HL-60/S4 treated with retinoic acid at 250 ng/mL for 4 days and 3 days (cell line): ENCODE measurements around the gene DNAAF1.
"Not testable (repeated sequence)": the region's sequence is repeated elsewhere in the genome, so short reads cannot be mapped to it uniquely, and the experiment has no call there.

Experiments used
- in situ Hi-C: fragments of 300-500 bp; cut with MboI; formaldehyde crosslinking; loops from 2 replicates; pipeline ENCODE4 v1.7.0; 2022; ENCODE audit warnings: low sequenced_read_pairs

Gene DNAAF1

DNA sequence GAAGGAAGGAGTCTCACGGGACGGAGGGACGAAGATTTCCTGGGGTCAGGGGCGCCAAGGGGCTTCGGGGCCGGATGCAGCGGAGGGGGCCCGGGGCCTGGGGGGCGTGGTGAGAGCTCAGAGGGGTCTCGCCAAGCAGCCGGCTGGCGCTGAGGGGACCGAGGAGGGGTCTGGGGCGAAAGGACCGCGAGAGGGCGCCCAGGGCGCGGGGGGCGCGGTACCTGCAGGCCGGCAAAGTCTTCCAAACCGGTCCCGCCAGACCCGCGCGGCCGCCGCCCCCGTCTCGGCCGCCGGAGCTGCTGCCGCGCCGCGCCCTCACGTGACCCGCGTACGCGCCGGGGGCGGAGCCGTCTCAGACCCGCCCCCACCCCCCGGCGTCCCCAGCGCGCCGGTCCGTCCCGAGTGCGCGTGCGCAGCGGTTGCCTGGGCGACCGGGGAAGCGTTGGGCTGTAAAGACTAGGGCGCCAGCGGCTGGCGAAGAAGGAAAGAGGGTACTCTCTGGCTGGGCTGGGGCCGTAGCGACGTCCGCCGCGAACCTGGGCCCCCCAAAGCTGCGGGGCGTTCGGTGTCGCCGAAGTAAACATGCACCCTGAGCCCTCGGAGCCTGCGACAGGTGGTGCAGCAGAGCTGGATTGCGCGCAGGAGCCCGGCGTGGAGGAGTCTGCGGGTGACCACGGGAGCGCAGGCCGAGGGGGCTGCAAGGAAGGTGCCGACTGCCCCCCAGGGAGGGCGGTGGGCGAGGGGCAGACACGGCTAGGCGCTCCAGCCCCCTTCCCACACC lies at the start of gene DNAAF1, which contains the start of gene HSDL1:
Gene DNAAF1 (plus strand): TSS at position 450 of the 781 bp plus-strand sequence. CDS start 133 bp downstream, at position 583.
Gene HSDL1 (minus strand): TSS at position 319 of the 781 bp plus-strand sequence. CDS start 13,856 bp downstream, outside the sequence.
- in situ Hi-C loops: no loop called here

DNA sequence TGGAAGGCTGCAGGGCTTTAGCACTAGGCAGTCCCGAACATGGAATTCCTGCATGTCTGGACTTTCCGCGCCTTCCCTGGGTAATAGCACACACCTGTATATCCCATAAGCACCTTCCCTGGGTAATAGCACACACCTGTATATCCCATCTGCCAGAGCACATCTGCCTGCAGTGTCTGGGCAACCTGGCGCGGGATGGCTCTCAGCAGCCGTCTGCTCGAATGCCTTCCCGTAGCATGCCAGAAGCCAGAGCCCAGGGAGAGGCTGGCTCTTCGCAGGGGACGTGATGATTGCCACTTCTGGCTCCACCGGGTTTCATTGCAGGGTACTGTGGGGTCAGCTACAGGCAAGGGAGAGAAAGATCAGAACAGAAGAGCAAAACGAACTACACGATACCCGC lies 49.6 kb upstream of the DNAAF1 start:
- in situ Hi-C loops: no loop called here

GRCh38 chr16:84096447-84097005 lies 48.6 kb upstream of the DNAAF1 start:
- in situ Hi-C loops: no loop called here

DNA sequence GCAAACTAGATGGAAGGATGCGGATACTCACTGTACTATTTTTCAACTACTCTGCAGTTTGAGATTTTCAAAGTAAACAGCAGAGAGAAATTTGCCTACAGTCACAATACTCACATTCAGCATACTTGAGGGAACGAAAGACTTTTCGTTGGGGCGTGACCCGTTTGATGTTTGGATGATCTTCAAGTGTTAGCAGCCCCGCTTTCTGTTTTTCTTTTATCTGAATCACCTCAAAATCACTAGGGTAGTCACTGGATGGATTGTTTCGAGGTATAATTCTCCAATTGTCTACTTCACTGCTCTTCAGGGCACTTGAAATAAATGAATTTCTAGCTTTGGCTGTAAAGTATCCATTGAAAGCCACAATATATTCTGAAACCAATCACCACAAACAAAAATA lies 46.2 kb upstream of the DNAAF1 start:
- in situ Hi-C loops: no loop called here

DNA sequence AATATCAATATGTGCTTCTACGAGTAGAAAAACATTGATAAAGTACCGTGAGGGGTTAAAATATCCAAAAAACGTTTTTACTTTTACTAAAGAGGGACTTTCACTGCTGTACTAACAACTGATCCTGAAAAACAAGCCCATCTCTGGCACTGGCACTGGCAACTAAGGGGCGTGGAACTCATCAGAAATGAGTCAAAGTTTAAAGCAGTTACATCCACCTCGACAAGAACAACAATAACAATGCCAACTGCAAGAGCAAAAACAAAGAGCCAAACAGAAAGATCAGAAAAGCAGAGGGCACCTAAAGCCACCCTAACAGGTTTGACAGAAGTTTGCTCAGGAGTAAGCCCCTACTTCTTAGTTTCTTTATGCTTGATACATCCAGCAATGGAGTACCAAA lies 41.4 kb upstream of the DNAAF1 start:
- in situ Hi-C loops: no loop called here

DNA sequence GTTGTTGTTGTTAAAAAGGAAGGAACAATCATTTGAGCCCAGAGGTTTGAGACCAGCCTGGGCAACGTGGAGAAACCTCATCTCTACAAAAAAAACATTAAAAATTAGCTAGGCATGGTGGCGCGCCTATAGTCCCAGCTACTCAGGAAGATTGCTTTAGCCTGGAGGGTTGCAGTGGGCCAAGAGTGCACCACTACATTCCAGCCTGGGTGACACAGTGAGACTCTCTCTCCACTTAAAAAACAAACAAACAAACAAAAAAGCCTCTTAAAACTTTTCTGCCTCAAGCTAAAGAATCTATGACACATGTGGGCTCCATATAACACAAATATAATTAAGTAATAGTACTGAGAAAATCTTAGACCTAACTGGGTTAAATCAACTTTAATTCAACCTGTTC lies 40.9 kb upstream of the DNAAF1 start:
- in situ Hi-C loops: no loop called here

- in situ Hi-C loops: no loop called here
These were observed 39.8 kb upstream of the DNAAF1 start for GRCh38 chr16:84105301-84105815.

- in situ Hi-C loops: no loop called here
These were observed 39.0 kb upstream of the DNAAF1 start for GRCh38 chr16:84105948-84106740.

DNA sequence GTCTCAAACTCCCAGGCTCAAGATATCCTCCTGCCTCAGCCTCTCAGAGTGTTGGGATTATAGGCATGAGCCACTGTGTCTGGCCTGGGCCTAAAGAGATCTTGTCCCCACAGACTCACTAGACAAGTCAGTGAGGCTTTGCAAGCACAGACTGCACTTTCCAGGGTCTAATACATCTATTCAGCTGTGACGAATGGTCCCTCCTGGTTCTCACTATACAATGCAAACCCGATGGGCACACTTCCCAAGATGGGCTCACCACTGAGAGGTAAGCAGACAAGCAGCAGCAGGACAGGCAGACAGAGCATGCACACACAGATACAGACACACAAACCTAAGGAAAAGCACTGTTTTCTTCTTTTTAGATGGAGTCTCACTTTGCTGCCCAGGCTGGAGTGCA lies 37.2 kb upstream of the DNAAF1 start:
- in situ Hi-C loops: no loop called here

DNA sequence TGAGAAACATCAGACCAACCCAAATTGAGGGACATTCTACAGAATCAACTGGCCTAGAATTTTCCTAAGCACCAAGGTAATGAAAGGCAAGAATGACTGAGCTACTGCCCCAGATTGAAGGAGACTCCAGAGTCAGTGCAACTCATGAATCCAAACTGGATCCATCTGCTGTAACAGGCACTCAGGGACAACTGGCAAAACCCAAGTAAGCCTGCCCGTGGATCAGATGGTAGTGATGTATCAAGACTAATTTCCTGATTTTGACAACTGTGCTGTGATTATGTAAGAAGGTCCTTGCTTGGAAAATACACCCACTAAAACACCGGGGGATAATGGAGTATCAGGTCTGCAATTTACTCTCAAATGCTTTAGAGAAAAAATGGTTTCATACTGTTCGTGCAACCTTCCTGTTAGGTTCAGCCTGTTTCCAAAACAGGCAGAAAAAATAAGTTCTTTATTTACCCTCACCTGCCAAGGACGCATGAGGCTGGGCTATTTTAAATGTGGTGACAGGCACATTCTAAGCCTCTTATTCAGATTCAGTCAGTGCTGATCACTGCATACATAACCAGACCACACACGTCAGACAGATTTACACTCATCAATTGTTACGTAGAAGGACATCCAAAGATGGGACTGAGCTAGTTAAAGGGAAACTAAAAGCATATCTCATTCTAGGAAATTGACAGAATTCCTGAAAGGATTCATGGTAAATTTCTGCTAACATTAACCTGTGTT lies 35.3 kb upstream of the DNAAF1 start:
- in situ Hi-C loops: no loop called here

DNA sequence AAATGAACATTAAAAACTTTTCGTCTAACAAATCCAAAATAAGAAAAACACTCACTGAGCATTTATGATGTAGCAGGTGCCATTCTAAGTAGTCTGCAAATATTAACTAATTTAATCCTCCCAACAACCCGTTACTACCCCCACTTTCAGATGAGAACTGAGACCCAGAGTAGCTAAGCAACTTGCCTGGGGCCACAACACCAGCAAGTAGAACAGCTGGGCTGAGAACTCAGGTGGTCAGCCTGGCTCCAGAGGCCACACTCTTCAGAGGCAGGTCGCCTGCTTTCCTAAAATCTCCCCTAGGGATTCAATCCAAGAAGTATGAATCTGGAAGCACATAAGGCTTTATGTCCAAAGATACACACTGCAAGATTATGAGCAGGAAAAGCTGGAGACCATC lies 34.6 kb upstream of the DNAAF1 start:
- in situ Hi-C loops: no loop called here

DNA sequence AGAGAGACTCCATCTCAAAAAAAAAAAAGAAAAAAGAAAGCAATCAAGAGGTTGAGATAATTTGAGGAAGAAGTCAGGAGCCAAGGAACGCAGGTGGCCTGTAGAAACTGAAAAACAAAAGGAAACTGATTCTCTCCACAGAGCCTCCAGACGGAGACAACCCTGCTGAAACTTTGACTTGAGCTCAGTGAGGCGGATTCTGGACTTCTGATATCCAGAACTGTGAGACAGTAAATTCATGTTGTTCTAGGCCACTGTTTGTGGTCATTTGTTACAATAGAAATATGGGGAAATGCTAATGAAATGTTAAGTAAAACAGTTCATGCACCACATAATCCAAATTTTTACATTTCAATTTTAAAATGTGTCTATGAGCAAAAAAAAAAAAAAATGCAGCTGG lies 33.6 kb upstream of the DNAAF1 start:
- in situ Hi-C loops: no loop called here

DNA sequence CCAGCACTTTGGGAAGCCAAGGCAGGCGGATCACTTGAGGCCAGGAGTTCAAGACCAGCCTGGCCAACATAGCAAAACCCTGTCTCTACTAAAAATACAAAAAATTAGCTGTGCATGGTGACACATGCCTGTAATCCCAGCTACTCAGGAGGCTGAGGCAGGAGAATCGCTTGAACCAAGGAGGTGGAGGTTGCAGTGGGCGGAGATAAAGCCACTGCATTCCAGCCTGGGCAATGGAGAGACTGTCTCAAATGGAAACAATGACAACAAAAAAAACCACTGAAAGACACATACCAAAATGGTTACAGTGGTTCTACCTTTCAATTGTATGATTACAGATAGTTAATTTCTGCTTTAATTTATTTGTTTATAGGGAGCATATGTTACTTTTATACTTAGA lies 33.2 kb upstream of the DNAAF1 start:
- in situ Hi-C loops: not testable (repeated sequence)

- in situ Hi-C loops: no loop called here
These were observed 29.0 kb upstream of the DNAAF1 start for GRCh38 chr16:84115919-84116719.

DNA sequence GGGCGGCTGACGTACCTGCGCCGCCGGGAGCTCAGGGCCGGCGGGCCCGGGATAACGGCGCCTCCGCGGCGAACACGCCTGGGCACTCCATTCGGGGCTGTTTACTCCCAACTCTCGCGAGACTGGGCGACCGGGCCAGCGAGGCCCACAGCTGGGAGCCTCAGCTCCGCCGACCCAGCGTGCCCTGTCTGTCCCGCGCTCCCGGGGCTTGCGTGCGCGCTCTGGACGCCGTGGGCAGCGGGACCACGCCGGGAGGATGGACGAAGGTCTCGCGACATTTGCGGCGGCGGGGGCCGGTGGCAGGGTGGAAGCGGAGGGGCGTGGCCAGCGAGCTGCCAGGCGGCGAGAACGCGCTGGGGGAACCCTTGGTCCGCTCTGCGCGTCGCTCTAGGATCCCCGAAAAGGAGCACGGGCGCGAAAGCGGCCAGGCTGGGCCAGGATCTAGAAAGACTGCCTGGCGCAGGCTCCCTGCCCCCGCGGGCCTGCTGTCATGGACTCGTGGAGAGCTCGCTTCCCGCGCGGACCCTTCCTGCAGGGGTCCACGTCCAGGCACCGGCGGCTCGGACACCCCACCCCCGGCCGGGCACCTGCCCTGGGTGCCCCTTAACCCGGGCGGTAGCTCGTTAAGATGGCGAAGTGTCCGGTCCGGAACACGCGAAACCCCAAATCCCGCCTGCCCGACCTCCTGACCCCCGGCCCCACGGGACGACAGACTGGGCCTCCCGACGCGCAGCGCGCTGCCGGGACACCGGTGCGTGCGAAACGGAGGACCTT lies 28.2 kb upstream of the DNAAF1 start, which contains the start of gene MBTPS1:
Gene MBTPS1 (minus strand): TSS at position 223 of the 774 bp plus-strand sequence. CDS start 15,159 bp downstream, outside the sequence.
- in situ Hi-C loops: no loop called here

GRCh38 chr16:84117494-84117843 lies 27.6 kb upstream of the DNAAF1 start:
- in situ Hi-C loops: no loop called here

GRCh38 chr16:84118315-84118714 lies 26.8 kb upstream of the DNAAF1 start:
- in situ Hi-C loops: not testable (repeated sequence)

- in situ Hi-C loops: no loop called here
These were observed 25.7 kb upstream of the DNAAF1 start for GRCh38 chr16:84119368-84119767.

DNA sequence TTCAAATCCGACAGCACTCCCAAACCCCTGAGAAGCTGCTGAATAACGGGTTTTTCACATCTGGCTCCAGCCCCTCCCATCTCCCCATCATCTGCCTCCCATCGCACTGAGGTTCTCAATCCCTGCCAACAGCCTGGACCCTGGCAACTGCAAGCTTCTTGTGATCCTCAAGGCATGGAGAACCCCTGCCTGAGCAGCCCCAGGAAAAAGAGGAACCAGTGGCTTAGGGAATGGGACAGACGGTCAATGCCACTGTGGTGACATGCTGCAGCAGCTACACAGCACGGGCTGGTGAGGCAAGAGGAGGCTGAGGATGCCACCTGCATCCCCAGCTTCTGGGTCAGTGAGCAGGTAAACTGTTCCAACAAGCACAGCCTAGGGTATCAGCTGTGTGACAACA lies 25.1 kb upstream of the DNAAF1 start:
- in situ Hi-C loops: no loop called here
